K562 (cell line): Measurements from ENCODE around the gene SAMD14. TPM values are rescaled to one million over a fixed set of nuclear protein-coding genes. Genes with fewer than 3 reads are reported as not detected.
"Not testable (repeated sequence)": the region's sequence is repeated elsewhere in the genome, so short reads cannot be mapped to it uniquely, and the experiment has no call there.

Experiments
- ATAC-seq: fragments of 200-7000 bp; cut with Tn5 transposase; 3 replicates; pipeline ENCODE4 v1.9.1; 2020; ENCODE audit warnings: moderate library complexity
- BruUV-seq: library from RNA; stranded (reverse); fragments of 400-500 nt; replicated peaks from 2 replicates; lab custom pipeline; 2021; lab: Mats Ljungman, UMichigan
- CTCF ChIA-PET: fragments of 300-600 bp; formaldehyde crosslinking; extraction: SDS; loops from one replicate; lab custom pipeline; 2021; ENCODE audit warnings: low intra/inter-chr PET ratio; lab: Yijun Ruan, JAX
- POLR2A ChIA-PET: fragments of 300-600, 350-650 bp; sonication (Branson Sonifier 250); formaldehyde crosslinking; extraction: SDS; loops from one replicate; lab custom pipeline; 2021; ENCODE audit warnings: antibody characterized with exemption, inconsistent platforms; lab: Yijun Ruan, JAX
- DNase-seq, 4 experiments: peaks; one replicate each; pipeline versions ENCODE4 v3.0.0 to v3.0.0-alpha.2; 2011 to 2018; ENCODE audit warnings: low spot score in 3 of 4, mixed read lengths in 3 of 4; ENCODE audit errors: extremely low read depth in 1 of 4
- FAIRE-seq: peaks from 2 replicates; lab custom pipeline; 2011; peaks lifted over from hg19 to GRCh38; lab: Jason Lieb, UNC
- H2AFZ ChIP-seq: 2 replicates; pipeline ENCODE4 v1.6.0; 2011; ENCODE audit warnings: low read depth, low read length, control low read depth, inconsistent platforms
- H3K27ac ChIP-seq: fragments of 200-600 bp; 3 replicates; pipeline ENCODE4 v1.8.0; 2011; ENCODE audit warnings: low read depth, mild to moderate bottlenecking, control low read depth, inconsistent platforms, low read length, moderate library complexity, mixed read lengths; ENCODE audit errors: extremely low read depth
- H3K27me3 ChIP-seq, 2 experiments: fragments of 300-600 bp in 1 of 2; 2 replicates in 1 of 2; 3 replicates in 1 of 2; pipeline versions ENCODE4 v1.6.0 to v1.8.0; 2011; ENCODE audit warnings: inconsistent platforms in 2 of 2, low read length in 2 of 2, mild to moderate bottlenecking in 1 of 2, mixed read lengths in 1 of 2, moderate library complexity in 1 of 2; ENCODE audit not compliant: control insufficient read depth in 2 of 2, insufficient read depth in 2 of 2
- H3K36me3 ChIP-seq: fragments of 300-600 bp; 3 replicates; pipeline ENCODE4 v1.8.0; 2011; ENCODE audit warnings: mild to moderate bottlenecking, low read length, inconsistent platforms; ENCODE audit not compliant: control insufficient read depth, insufficient read depth
- H3K4me1 ChIP-seq, 2 experiments: fragments of 200-600 bp in 1 of 2; replicated peaks in 1 of 2; 2 replicates in 1 of 2; 3 replicates in 1 of 2; pipeline versions ENCODE4 v1.5.1 to v1.8.0; 2011; ENCODE audit warnings: inconsistent platforms in 2 of 2, low read length in 2 of 2, mild to moderate bottlenecking in 1 of 2, mixed read lengths in 1 of 2, moderate library complexity in 1 of 2; ENCODE audit not compliant: control insufficient read depth in 2 of 2, insufficient read depth in 2 of 2
- H3K4me2 ChIP-seq: 2 replicates; pipeline ENCODE4 v1.6.1; 2011; ENCODE audit warnings: low read length, control low read depth, inconsistent platforms, mixed read lengths; ENCODE audit not compliant: insufficient read depth
- H3K4me3 ChIP-seq: fragments of 200-600 bp; sonication (generic), shearing (Covaris generic); 2 replicates; pipeline ENCODE4 v1.5.1; 2016; ENCODE audit warnings: control low read depth, inconsistent platforms
- H3K79me2 ChIP-seq: fragments of 200-600 bp; 3 replicates; pipeline ENCODE4 v1.8.0; 2011; ENCODE audit warnings: low read length, inconsistent platforms; ENCODE audit not compliant: control insufficient read depth, insufficient read depth
- H3K9ac ChIP-seq, 2 experiments: 2 replicates each; pipeline versions ENCODE4 v1.6.0 to v1.6.1; 2011; ENCODE audit warnings: low read depth in 2 of 2, low read length in 2 of 2, control low read depth in 1 of 2, inconsistent platforms in 1 of 2, mild to moderate bottlenecking in 1 of 2, mixed read lengths in 1 of 2; ENCODE audit not compliant: insufficient read depth in 1 of 2
- H3K9me1 ChIP-seq: one replicate; pipeline ENCODE4 v1.6.0; 2011; ENCODE audit warnings: inconsistent platforms, mild to moderate bottlenecking, low read length, moderate library complexity; ENCODE audit not compliant: control insufficient read depth, insufficient read depth
- H3K9me3 ChIP-seq: replicated peaks from 2 replicates; pipeline ENCODE4 v1.5.1; 2011; ENCODE audit warnings: low read depth, low read length, inconsistent platforms; ENCODE audit not compliant: control insufficient read depth, insufficient read depth
- H4K20me1 ChIP-seq: replicated peaks from 2 replicates; pipeline ENCODE4 v1.6.1; 2011; ENCODE audit warnings: low read length, inconsistent platforms, mixed read lengths; ENCODE audit not compliant: control insufficient read depth, insufficient read depth
- KLF1 ChIP-seq: fragments of 450-650 bp; IDR thresholded peaks from 2 replicates; pipeline ENCODE4 v1.6.1; 2016; ENCODE audit warnings: missing genetic modification characterization, missing compliant biosample characterization
- MECOM ChIP-seq: fragments of 250-450 bp; sonication (Bioruptor Pico); IDR thresholded peaks from 2 replicates; pipeline ENCODE4 v1.8.0; 2022; ENCODE audit warnings: inconsistent platforms
- NR2F6 ChIP-seq: fragments of 450-650 bp; formaldehyde crosslinking; IDR thresholded peaks from 2 replicates; pipeline ENCODE4 v1.4.0; 2020; ENCODE audit warnings: mild to moderate bottlenecking
- RREB1 ChIP-seq: fragments of 250-450 bp; sonication (Bioruptor Pico); IDR thresholded peaks from 2 replicates; pipeline ENCODE4 v1.4.0; 2020
- ZNF395 ChIP-seq: fragments of 200-800 bp; sonication (Bioruptor generic); IDR thresholded peaks from 2 replicates; pipeline ENCODE4 v1.6.1; 2017; ENCODE audit warnings: missing genetic modification characterization, missing compliant biosample characterization
- WGBS: fragments of 100-300 bp; shearing (Covaris generic); methylation state at CpG from one replicate; pipeline ENCODE4 v1.1.6; 2016; ENCODE audit warnings: low coverage, mixed read lengths; ENCODE audit not compliant: insufficient coverage; ENCODE audit errors: missing lambda C conversion rate; 5-methylcytosine and 5-hydroxymethylcytosine counted together
- in situ Hi-C: fragments of 300-500 bp; cut with MboI; formaldehyde crosslinking; loops from 4 replicates; pipeline ENCODE4 v1.15.0; 2018; ENCODE audit warnings: inconsistent platforms, mixed read lengths
- intact Hi-C: fragments of 100-400 bp; cut with micrococcal nuclease; formaldehyde crosslinking; loops from 2 replicates; pipeline ENCODE4 v1.14.2; 2022
- polyA plus RNA-seq, 8 experiments: library from polyadenylated mRNA; depleted of rRNA in 4 of 8; stranded (reverse) in 5 of 8; unstranded in 3 of 8; fragments of >200 nt; fragmentation: Nextera tagmentation in 2 of 8; fragmentation: Illumina TruSeq in 1 of 8; extraction: Ambion mirVana in 2 of 8; extraction: Trizol in 1 of 8; gene quantifications; 2 replicates each; pipeline versions ENCODE4 v1.2.1 to v1.2.3, GENCODE V29; 2011 to 2014; ENCODE audit warnings: inconsistent platforms in 1 of 8, missing spikeins in 1 of 8
- total RNA-seq, 7 experiments: library from RNA; depleted of rRNA in 6 of 7; stranded (reverse); fragments of >200 nt in 6 of 7; fragmentation: Illumina TruSeq in 2 of 7; extraction: Trizol in 2 of 7; gene quantifications; 2 replicates each; pipeline versions ENCODE4 v1.2.1 to v1.2.3, GENCODE V29; 2011 to 2021; ENCODE audit warnings: low replicate concordance in 1 of 7

The SAMD14 gene
- total and polyA plus RNA-seq, 9 of the 15 experiments (the other 6 are each of a cell fraction or from before 2014, with no cell fraction given), result 0.04 to 0.07 TPM; not detected in 7

GRCh38 chr17:50062293-50063243 lies 67.4 kb downstream of the SAMD14 start (continued):
- TF ChIP-seq RREB1 (CRISPR knock-in tag) (no peak), MECOM (CRISPR knock-in tag) (no peak), ZNF395 (CRISPR knock-in tag) (no peak), KLF1 (no peak), NR2F6 (no peak)

GRCh38 chr17:50061713-50062045 lies 68.3 kb downstream of the SAMD14 start:
- H4K20me1 ChIP-seq, H3K4me3 ChIP-seq, H3K9ac ChIP-seq, intact Hi-C loops, H3K36me3 ChIP-seq, H3K4me1 ChIP-seq, BruUV-seq, H3K9me1 ChIP-seq, in situ Hi-C loops, FAIRE-seq, H3K27ac ChIP-seq, ATAC-seq, CTCF ChIA-PET, H3K4me2 ChIP-seq, H3K79me2 ChIP-seq, H3K9me3 ChIP-seq, DNase-seq, H2AFZ ChIP-seq: not testable (repeated sequence)
- POLR2A ChIA-PET, result interaction anchor here (0.8 to 1.6 kb wide), 3 partner anchors 9 to 11 kb away, joined by 3 to 6 read pairs (median 4); no protein-coding TSS in a partner anchor
- WGBS, result 6% methylated on average over 10 of the region's 10 CpGs
- peaks cover 13 to 45% of the 10 kb centered on the region in 2 experiments for H3K27me3 ChIP-seq
